HPDE6-E6E7 (cell line): Measurements from ENCODE around the gene FCHSD1.
A peak's percentile ranks its signal among the peaks of the same experiment; 100 is the strongest.

Experiments used
- DNase-seq: peaks from one replicate; pipeline ENCODE4 v3.0.0; 2011; ENCODE audit warnings: missing footprints; ENCODE audit errors: extremely low spot score

FCHSD1 gene

GRCh38 chr5:141672841-141673813, 21.9 kb upstream of the FCHSD1 start:
- no peak for DNase-seq

- no peak for DNase-seq
Observed at GRCh38 chr5:141672071-141672840, 21.0 kb upstream of the FCHSD1 start.

GRCh38 chr5:141669520-141669919, 18.3 kb upstream of the FCHSD1 start:
- no peak for DNase-seq

GRCh38 chr5:141668601-141669265, 17.5 kb upstream of the FCHSD1 start:
- no peak for DNase-seq

- DNase-seq, result no peak
Observed at GRCh38 chr5:141665995-141666940, 15.1 kb upstream of the FCHSD1 start.

- DNase-seq, result peak; percentile 69
Observed at GRCh38 chr5:141664733-141665461, 13.7 kb upstream of the FCHSD1 start.

GRCh38 chr5:141663506-141663905, 12.3 kb upstream of the FCHSD1 start:
- DNase-seq, result no peak

- DNase-seq, result no peak
Observed at GRCh38 chr5:141662028-141662427, 10.8 kb upstream of the FCHSD1 start.

GRCh38 chr5:141657937-141658545, 6.8 kb upstream of the FCHSD1 start:
- DNase-seq, result peak; percentile 70

GRCh38 chr5:141657404-141657803, 6.2 kb upstream of the FCHSD1 start:
- no peak for DNase-seq

GRCh38 chr5:141656396-141656795, 5.2 kb upstream of the FCHSD1 start:
- DNase-seq, result no peak

- DNase-seq, result no peak
Observed at GRCh38 chr5:141655020-141655419, 3.8 kb upstream of the FCHSD1 start.

GRCh38 chr5:141654298-141654697, 3.1 kb upstream of the FCHSD1 start:
- DNase-seq, result no peak

GRCh38 chr5:141651728-141652105, 499 bp upstream of the FCHSD1 start:
- no peak for DNase-seq

- no peak for DNase-seq
Observed at GRCh38 chr5:141649972-141650371, 1.2 kb downstream of the FCHSD1 start.

GRCh38 chr5:141649056-141649688, 2.0 kb downstream of the FCHSD1 start:
- DNase-seq, result no peak

GRCh38 chr5:141647851-141648250, 3.4 kb downstream of the FCHSD1 start:
- no peak for DNase-seq

GRCh38 chr5:141647242-141647641, 4.0 kb downstream of the FCHSD1 start:
- DNase-seq, result no peak

- DNase-seq, result no peak
Observed at GRCh38 chr5:141646026-141646425, 5.2 kb downstream of the FCHSD1 start.
